Tibial nerve (tissue), 4 donors: Measurements from ENCODE around the gene AKAP8L.

Source experiments
- EP300 ChIP-seq, 2 donors: sonication (generic); formaldehyde crosslinking; IDR thresholded peaks; one replicate each; pipeline ENCODE4 v1.6.1; 2017; ENCODE audit warnings: antibody characterized with exemption in 2 of 2, mild to moderate bottlenecking in 1 of 2
- POLR2A ChIP-seq, 2 donors: fragments of 450-650 bp; IDR thresholded peaks; one replicate each; pipeline ENCODE4 v1.6.1; 2017; ENCODE audit warnings: antibody characterized with exemption in 2 of 2, mild to moderate bottlenecking in 2 of 2, moderate library complexity in 2 of 2
- TF ChIP-seq, protein P1 (sequence below), 5 experiments: fragments of 200-600 bp in 3 of 5; fragments of 450-650 bp in 2 of 5; sonication (generic) in 3 of 5; IDR thresholded peaks; one replicate each; pipeline ENCODE4 v1.5.1; 2016 to 2019; ENCODE audit warnings: antibody characterized with exemption in 5 of 5, mild to moderate bottlenecking in 3 of 5, moderate library complexity in 2 of 5

DNA sequence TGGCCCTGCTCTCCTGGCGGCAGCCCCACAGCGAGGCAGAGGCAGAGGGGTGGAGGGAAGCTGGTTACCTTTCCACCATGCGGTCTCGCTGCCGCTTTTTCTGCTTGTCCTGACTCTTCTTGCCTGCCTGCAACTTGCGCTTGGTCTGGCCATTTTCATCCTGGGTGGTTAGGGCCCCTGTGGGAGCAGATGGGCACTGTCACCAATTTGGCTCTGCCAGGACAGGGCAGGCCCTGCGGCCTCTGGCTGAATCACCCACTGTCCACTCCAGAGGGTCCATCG is 19.6 kb downstream of the AKAP8L start:
- TF ChIP-seq, protein P1, sequence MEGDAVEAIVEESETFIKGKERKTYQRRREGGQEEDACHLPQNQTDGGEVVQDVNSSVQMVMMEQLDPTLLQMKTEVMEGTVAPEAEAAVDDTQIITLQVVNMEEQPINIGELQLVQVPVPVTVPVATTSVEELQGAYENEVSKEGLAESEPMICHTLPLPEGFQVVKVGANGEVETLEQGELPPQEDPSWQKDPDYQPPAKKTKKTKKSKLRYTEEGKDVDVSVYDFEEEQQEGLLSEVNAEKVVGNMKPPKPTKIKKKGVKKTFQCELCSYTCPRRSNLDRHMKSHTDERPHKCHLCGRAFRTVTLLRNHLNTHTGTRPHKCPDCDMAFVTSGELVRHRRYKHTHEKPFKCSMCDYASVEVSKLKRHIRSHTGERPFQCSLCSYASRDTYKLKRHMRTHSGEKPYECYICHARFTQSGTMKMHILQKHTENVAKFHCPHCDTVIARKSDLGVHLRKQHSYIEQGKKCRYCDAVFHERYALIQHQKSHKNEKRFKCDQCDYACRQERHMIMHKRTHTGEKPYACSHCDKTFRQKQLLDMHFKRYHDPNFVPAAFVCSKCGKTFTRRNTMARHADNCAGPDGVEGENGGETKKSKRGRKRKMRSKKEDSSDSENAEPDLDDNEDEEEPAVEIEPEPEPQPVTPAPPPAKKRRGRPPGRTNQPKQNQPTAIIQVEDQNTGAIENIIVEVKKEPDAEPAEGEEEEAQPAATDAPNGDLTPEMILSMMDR (IDR thresholded peaks at IDR 0.05): no peak
- TF ChIP-seq POLR2A (IDR thresholded peaks at IDR 0.05) (no peak), EP300 (IDR thresholded peaks at IDR 0.05) (no peak)
